ENCODE measurements around the gene CEP104. TPM values are rescaled to one million over a fixed set of nuclear protein-coding genes. Genes with fewer than 3 reads are reported as not detected.

CEP104 gene
- total RNA-seq, 1 experiment from 2014 or later: 34.5 TPM

DNA sequence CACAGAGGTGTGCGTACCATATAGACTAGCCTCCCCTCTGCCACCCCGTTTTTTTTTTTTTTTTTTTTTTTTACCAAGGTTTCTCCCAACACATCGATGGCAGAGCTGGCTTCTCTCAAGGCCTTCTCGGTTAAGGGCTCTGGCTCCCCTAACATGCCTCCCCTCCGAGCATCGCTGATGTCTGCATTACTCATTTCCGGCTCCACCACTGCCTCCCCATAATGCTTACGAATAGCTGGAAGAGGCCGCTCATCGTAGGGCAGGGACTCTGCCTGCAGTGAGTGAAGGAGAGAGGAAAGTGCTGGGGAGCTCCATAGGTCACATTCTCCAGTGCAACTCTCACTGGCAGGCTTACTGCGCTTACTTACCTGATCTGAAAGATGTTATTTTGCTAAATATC is 20.6 kb downstream of the CEP104 start:
- Mint-ChIP-seq H3K27ac (no peak overlapping the region), H3K9me3 (peaks cover 4 to 5% of the 10 kb centered on the region in 2 experiments; a peak in 4 of 5 replicates), H3K27me3 (ENCODE audit: low read depth) (no peaks in the 10 kb centered on the region), H3K4me3 (no peak overlapping the region), H3K36me3 (ENCODE audit: insufficient read depth in 1 of 3, low read depth in 3 of 3) (peaks cover 34 to 69% (median 48%) of the 10 kb centered on the region in 3 experiments), H3K4me1 (no peaks in the 10 kb centered on the region)
- no peaks in the 10 kb centered on the region for H3K23me2 ChIP-seq (ENCODE audit: insufficient read length, low read depth, low read length, poor library complexity, severe bottlenecking)
- TF ChIP-seq CTCF (conservative IDR thresholded peaks at IDR 0.05): no peak
- no peak overlapping the region for H2BK5ac ChIP-seq (ENCODE audit: insufficient read length, low read length)
- H3K27ac ChIP-seq (ENCODE audit: insufficient read length, low read depth, low read length): no peak overlapping the region
- no peaks in the 10 kb centered on the region for H4K20me1 ChIP-seq (ENCODE audit: control insufficient read depth, insufficient read depth, insufficient read length)
- H4K8ac ChIP-seq (replicated peaks; ENCODE audit: insufficient read length, low read depth, low read length): no peak overlapping the region
- H3K9ac ChIP-seq (ENCODE audit: extremely low read depth, insufficient read length, low read length): no peak overlapping the region
- H3K4me1 ChIP-seq (ENCODE audit: insufficient read depth, low read length): no peaks in the 10 kb centered on the region
- H3K18ac ChIP-seq (ENCODE audit: insufficient read length, low read depth, low read length): no peak overlapping the region
- H3K14ac ChIP-seq (ENCODE audit: insufficient read depth, low read length): no peak overlapping the region
- no peak overlapping the region for H4K5ac ChIP-seq (ENCODE audit: insufficient read length, low read depth, low read length)
- no peak overlapping the region for H2BK20ac ChIP-seq (ENCODE audit: low read depth, low read length, poor library complexity, severe bottlenecking)
- WGBS (ENCODE audit: extremely low coverage, insufficient read length, low lambda C conversion rate): no CpG with 5 or more reads among the region's 11 CpGs
- H2AK5ac ChIP-seq (ENCODE audit: insufficient read length, low read length): no peak overlapping the region
- no peak overlapping the region for H3K4me2 ChIP-seq (ENCODE audit: insufficient read depth, insufficient read length, low read length)
- DNase-seq: no peak
- H3T11ph ChIP-seq (ENCODE audit: low read length): no peak overlapping the region
- no peak overlapping the region for H3K4ac ChIP-seq (ENCODE audit: low read depth, low read length)
- H2AFZ ChIP-seq (ENCODE audit: low read length): no peak overlapping the region
- H2BK120ac ChIP-seq (ENCODE audit: low read depth, low read length, poor library complexity, severe bottlenecking): no peak overlapping the region
- H2BK15ac ChIP-seq (ENCODE audit: low read depth, low read length): no peak overlapping the region
- H3K79me2 ChIP-seq (ENCODE audit: insufficient read depth, low read length): no peaks in the 10 kb centered on the region
- H3K79me1 ChIP-seq (ENCODE audit: insufficient read depth, low read depth, low read length, poor library complexity, severe bottlenecking): no peaks in the 10 kb centered on the region
- H3K56ac ChIP-seq (ENCODE audit: insufficient read length, low read depth, low read length): no peak overlapping the region
- H4K91ac ChIP-seq (ENCODE audit: insufficient read length, low read depth, low read length): no peak overlapping the region
- H3K9me3 ChIP-seq (ENCODE audit: control insufficient read depth, low read depth, low read length): no peaks in the 10 kb centered on the region
- H3K23ac ChIP-seq (ENCODE audit: insufficient read length, low read depth, low read length): no peak overlapping the region
- H2BK12ac ChIP-seq (ENCODE audit: insufficient read length, low read depth, low read length): no peak overlapping the region
- no peaks in the 10 kb centered on the region for H3K27me3 ChIP-seq (ENCODE audit: insufficient read depth, low read length)

Data from H9 (cell line).